ENCODE data around the gene SH3BP5.

DNA sequence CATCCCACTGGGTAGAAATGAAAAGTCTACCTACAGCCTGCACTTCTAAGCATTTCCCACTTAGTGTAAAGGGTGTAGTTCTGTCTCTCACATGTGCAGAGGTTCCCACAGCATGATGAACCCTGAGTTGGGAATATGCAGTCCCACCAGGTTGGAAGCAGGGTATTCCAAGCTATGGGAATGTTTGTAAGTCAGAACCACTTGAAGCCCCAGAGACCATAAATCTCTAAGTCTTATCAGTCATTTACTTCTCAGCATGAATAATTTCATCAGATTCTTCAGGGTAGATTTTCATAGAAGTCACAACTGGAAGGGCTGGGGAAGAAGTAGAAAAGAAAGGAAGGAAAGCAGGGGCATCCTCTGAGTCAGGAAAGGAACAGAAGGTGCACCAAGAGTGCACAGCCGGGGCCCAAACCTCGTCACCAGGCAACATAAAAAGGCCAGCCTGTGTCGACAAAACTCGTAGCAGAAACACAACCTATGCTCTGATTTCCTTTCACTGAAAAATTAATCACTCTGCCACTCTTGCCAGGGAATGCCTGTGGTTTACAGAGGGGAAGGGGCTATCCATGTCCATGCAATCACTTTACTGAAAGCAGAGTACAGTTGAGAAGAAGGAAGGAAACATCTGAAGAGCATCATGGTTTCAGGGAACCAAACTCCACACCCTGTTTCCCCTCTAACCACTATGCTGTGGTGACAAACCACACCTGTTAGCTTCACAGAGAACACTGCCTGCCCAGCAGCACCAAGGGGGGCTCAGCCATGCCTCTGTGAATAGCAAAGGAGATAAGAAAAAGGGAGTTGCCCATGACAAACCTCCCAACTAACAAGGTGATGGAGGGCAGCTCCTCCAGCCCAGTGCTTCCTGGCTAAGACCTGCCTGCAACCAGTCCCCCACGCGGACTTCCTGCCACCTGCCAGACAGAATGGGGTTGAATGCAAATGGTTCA, 40.5 kb downstream of the SH3BP5 start:
- TF ChIP-seq, protein P1, sequence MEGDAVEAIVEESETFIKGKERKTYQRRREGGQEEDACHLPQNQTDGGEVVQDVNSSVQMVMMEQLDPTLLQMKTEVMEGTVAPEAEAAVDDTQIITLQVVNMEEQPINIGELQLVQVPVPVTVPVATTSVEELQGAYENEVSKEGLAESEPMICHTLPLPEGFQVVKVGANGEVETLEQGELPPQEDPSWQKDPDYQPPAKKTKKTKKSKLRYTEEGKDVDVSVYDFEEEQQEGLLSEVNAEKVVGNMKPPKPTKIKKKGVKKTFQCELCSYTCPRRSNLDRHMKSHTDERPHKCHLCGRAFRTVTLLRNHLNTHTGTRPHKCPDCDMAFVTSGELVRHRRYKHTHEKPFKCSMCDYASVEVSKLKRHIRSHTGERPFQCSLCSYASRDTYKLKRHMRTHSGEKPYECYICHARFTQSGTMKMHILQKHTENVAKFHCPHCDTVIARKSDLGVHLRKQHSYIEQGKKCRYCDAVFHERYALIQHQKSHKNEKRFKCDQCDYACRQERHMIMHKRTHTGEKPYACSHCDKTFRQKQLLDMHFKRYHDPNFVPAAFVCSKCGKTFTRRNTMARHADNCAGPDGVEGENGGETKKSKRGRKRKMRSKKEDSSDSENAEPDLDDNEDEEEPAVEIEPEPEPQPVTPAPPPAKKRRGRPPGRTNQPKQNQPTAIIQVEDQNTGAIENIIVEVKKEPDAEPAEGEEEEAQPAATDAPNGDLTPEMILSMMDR (IDR thresholded peaks at IDR 0.05) = no peak
- no peak for TF ChIP-seq POLR2A (IDR thresholded peaks at IDR 0.05)
- TF ChIP-seq EP300 (IDR thresholded peaks at IDR 0.05) = no peak
